Adrenal gland (tissue), 12 donors: ENCODE results near the gene CAMK1D. TPM values are rescaled to one million over a fixed set of nuclear protein-coding genes. Genes with fewer than 3 reads are reported as not detected.

ENCODE experiments used
- DNase-seq, 7 donors: peaks; one replicate each; pipeline ENCODE4 v3.0.0-alpha.2; 2019 to 2020
- H3K27ac ChIP-seq, 5 donors: fragments of 200-600 bp; sonication (generic) in 4 of 5; 1 replicate in 3 of 5; 2 replicates in 2 of 5; pipeline versions ENCODE4 v1.5.1 to v1.8.0; 2016 to 2020; ENCODE audit warnings: mild to moderate bottlenecking in 1 of 5
- H3K27me3 ChIP-seq: fragments of 200-600 bp; 2 replicates; pipeline ENCODE4 v1.8.0; 2021
- H3K36me3 ChIP-seq, 2 donors: fragments of 200-600 bp; replicated peaks in 1 of 2; 1 replicate in 1 of 2; 2 replicates in 1 of 2; pipeline versions ENCODE4 v1.5.1 to v1.8.0; 2018 to 2022
- H3K4me1 ChIP-seq, 2 donors: fragments of 200-600 bp; replicated peaks in 1 of 2; 1 replicate in 1 of 2; 2 replicates in 1 of 2; pipeline versions ENCODE4 v1.5.1 to v1.8.0; 2018 to 2021
- H3K4me3 ChIP-seq, 4 donors: fragments of 200-600 bp; sonication (generic) in 3 of 4; one replicate each; pipeline ENCODE4 v1.5.1; 2016 to 2018
- H3K9me3 ChIP-seq, 3 donors: fragments of 200-600 bp; sonication (generic) in 1 of 3; replicated peaks in 1 of 3; 1 replicate in 2 of 3; 2 replicates in 1 of 3; pipeline versions ENCODE4 v1.5.1 to v1.8.0; 2016 to 2021
- POLR2A ChIP-seq, 2 donors: fragments of 450-650 bp; IDR thresholded peaks; one replicate each; pipeline ENCODE4 v1.6.1; 2017; ENCODE audit warnings: antibody characterized with exemption in 2 of 2, mild to moderate bottlenecking in 2 of 2, moderate library complexity in 1 of 2
- WGBS, 4 donors: extraction: QIAGEN DNeasy Blood & Tissue Kit in 2 of 4; methylation state at CpG; one replicate each; pipeline versions ENCODE4 v1.1.5 to v1.1.7; 2013 to 2017; 5-methylcytosine and 5-hydroxymethylcytosine counted together
- intact Hi-C, 2 donors: fragments of 100-400 bp; cut with DNase I; formaldehyde crosslinking; loops; one replicate each; pipeline versions ENCODE4 v1.14.1 to v1.15.0; 2022 to 2023
- polyA plus RNA-seq, 3 donors: library from polyadenylated mRNA; stranded (reverse); fragments of 200-250 nt in 2 of 3; fragments of 350-450 nt in 1 of 3; fragmentation: Illumina TruSeq in 1 of 3; extraction: RNeasy Lipid Tissue Mini Kit (QIAGEN cat#74804) in 1 of 3; gene quantifications; one replicate each; pipeline ENCODE4 v1.2.3, GENCODE V29; 2013 to 2014
- total RNA-seq, 9 donors: library from RNA; depleted of rRNA in 4 of 9; stranded (reverse); fragments of >200 nt in 4 of 9; fragments of 120-200 nt in 1 of 9; fragmentation: NEBNext Ultra II Directional in 1 of 9; extraction: Animal tissue kit (Norgen Biotek cat#: 25700) in 1 of 9; gene quantifications; one replicate each; pipeline versions ENCODE4 v1.1.0 to v1.2.4, GENCODE V29; 2013 to 2023
- TF ChIP-seq, protein P1 (sequence below), 6 experiments: fragments of 450-650 bp in 4 of 6; fragments of 200-600 bp in 2 of 6; sonication (generic) in 1 of 6; IDR thresholded peaks; 1 replicate in 5 of 6; 2 replicates in 1 of 6; pipeline versions ENCODE4 v1.5.1 to v1.8.0; 2016 to 2021; ENCODE audit warnings: antibody characterized with exemption in 6 of 6, mild to moderate bottlenecking in 2 of 6, moderate library complexity in 1 of 6
- donor health status: healthy with polysubstance abuse.
- donor health status: Bipolar disorder and iron deficiency.
- donor health status: DM: yes; HTN: yes; CAD: no.
- donor health status: DM: no; HTN: no; CAD: no.
- donor health status: DM: no; HTN: no; CAD: no.
- donor health status: DM: yes; HTN: yes; CAD: no.

CAMK1D gene
- total and polyA plus RNA-seq, 12 donors = 2.3 to 9.4 (median 6.5) TPM

GRCh38 chr10:12489357-12489756, 140.0 kb downstream of the CAMK1D start:
- intact Hi-C loops = no loop called here
- DNase-seq = no peak

DNA sequence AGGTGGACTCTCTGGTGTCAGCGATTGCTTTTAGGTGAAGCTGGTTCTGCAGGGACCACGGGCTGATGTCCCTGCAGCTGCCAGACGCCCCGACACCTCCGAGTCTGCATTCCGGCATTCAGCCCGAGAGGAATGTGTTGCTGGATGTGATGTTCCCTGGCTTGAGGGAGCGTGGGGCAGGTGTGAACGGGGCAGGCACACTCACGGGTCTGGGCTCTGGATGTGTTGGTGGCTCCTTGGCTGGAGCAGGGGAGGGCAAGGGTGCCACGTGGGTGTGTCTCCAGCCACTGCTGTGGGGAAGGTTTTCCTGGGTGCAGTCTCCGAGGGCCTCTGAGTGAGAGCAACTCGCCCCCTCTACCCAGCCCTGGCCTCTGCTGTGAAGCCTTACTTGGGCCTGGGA, 140.5 kb downstream of the CAMK1D start:
- intact Hi-C loops = no loop called here
- H3K4me1 ChIP-seq = no peaks in the 10 kb centered on the region
- no peaks in the 10 kb centered on the region for H3K27me3 ChIP-seq
- no peak for TF ChIP-seq POLR2A (IDR thresholded peaks at IDR 0.05)
- TF ChIP-seq, protein P1, sequence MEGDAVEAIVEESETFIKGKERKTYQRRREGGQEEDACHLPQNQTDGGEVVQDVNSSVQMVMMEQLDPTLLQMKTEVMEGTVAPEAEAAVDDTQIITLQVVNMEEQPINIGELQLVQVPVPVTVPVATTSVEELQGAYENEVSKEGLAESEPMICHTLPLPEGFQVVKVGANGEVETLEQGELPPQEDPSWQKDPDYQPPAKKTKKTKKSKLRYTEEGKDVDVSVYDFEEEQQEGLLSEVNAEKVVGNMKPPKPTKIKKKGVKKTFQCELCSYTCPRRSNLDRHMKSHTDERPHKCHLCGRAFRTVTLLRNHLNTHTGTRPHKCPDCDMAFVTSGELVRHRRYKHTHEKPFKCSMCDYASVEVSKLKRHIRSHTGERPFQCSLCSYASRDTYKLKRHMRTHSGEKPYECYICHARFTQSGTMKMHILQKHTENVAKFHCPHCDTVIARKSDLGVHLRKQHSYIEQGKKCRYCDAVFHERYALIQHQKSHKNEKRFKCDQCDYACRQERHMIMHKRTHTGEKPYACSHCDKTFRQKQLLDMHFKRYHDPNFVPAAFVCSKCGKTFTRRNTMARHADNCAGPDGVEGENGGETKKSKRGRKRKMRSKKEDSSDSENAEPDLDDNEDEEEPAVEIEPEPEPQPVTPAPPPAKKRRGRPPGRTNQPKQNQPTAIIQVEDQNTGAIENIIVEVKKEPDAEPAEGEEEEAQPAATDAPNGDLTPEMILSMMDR (IDR thresholded peaks at IDR 0.05) = no peak
- H3K9me3 ChIP-seq = no peaks in the 10 kb centered on the region
- H3K27ac ChIP-seq = no peak overlapping the region
- no peak for DNase-seq
- WGBS, 4 donors = 78 to 85% (median 83%) methylated on average over 5 to 13 of the region's 13 CpGs
- no peak overlapping the region for H3K4me3 ChIP-seq
- no peaks in the 10 kb centered on the region for H3K36me3 ChIP-seq

More at GRCh38 chr10:12489357-12489756, 140.0 kb downstream of the CAMK1D start:
- TF ChIP-seq, protein P1 (IDR thresholded peaks at IDR 0.05) = no peak
- no peak for TF ChIP-seq POLR2A (IDR thresholded peaks at IDR 0.05)
- no peaks in the 10 kb centered on the region for H3K4me1 ChIP-seq
- H3K27me3 ChIP-seq = no peaks in the 10 kb centered on the region
- no peaks in the 10 kb centered on the region for H3K36me3 ChIP-seq
- H3K27ac ChIP-seq = no peak overlapping the region
- WGBS, 4 donors = 82 to 86% (median 84%) methylated on average over 8 of the region's 8 CpGs
- H3K4me3 ChIP-seq = no peak overlapping the region
- no peaks in the 10 kb centered on the region for H3K9me3 ChIP-seq

DNA sequence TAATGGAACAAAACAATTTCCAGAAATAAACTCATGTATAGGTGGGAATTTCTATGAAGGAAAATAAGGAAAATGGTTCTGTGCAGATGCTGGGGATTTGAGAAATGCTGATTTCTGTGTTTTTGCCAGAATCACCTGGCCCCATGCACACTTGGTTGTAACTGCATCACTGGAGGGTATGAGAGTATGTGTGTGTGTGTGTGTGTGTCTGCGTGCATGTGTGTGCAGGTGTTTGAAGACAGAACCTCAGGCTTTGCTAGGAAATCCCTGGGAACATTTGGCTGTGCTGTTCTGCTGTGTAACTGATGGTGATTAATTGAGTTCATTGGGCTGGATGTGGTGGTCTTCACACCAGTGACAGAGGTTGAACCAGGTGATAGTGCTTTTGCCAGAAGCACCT, 141.6 kb downstream of the CAMK1D start:
- intact Hi-C loops = no loop called here
- Histone ChIP-seq H3K4me3 (no peak overlapping the region), H3K27me3 (no peaks in the 10 kb centered on the region), H3K36me3 (no peaks in the 10 kb centered on the region), H3K9me3 (no peaks in the 10 kb centered on the region), H3K4me1 (no peaks in the 10 kb centered on the region), H3K27ac (no peak overlapping the region)
- 88 to 100% (median 97%) methylated on average over 1 of the region's 1 CpG for WGBS, 4 donors
- no peak for DNase-seq
- TF ChIP-seq, protein P1 (IDR thresholded peaks at IDR 0.05) = no peak
- no peak for TF ChIP-seq POLR2A (IDR thresholded peaks at IDR 0.05)

DNA sequence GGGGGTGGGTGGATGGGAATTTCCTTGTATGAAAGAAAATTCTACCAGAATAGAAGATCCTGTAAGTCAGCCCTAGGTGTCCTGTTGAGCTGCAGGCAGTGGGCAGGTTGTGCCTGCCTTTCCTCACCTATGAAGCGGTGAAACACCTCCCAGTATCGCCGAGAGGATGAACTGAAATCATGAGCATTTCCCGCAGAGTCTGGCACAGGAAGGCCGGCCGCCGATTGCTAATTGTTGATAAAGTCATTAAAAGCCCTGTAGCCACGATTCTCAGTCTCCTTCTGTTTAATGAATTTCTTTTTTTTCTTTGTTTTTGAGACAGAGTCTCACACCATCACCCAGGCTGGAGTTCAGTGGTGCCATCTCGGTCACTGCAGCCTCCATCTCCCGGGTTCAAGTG, 142.1 kb downstream of the CAMK1D start:
- intact Hi-C loops = no loop called here
- 78 to 84% (median 82%) methylated on average over 10 of the region's 10 CpGs for WGBS, 4 donors
- no peak for DNase-seq
- Histone ChIP-seq H3K27ac (no peak overlapping the region), H3K9me3 (no peaks in the 10 kb centered on the region), H3K27me3 (no peaks in the 10 kb centered on the region), H3K4me3 (no peak overlapping the region), H3K36me3 (no peaks in the 10 kb centered on the region), H3K4me1 (no peaks in the 10 kb centered on the region)
- no peak for TF ChIP-seq POLR2A (IDR thresholded peaks at IDR 0.05)
- TF ChIP-seq, protein P1 (IDR thresholded peaks at IDR 0.05) = no peak
